ENCODE measurements around the gene SNRNP25. TPM values are rescaled to one million over a fixed set of nuclear protein-coding genes. Genes with fewer than 3 reads are reported as not detected.

The SNRNP25 gene
- total and polyA plus RNA-seq, 2 donors (not counting 3 experiments of a cell fraction or from before 2014, with no cell fraction given): 41.8 to 49.6 TPM

GRCh38 chr16:71540-72401, 18.1 kb downstream of the SNRNP25 start:
- no peak for TF ChIP-seq CTCF (IDR thresholded peaks at IDR 0.05; ENCODE audit: extremely low read depth in 1 of 2, insufficient read depth in 1 of 2, low read depth in 1 of 2, low read length in 2 of 2)
- no peak for TF ChIP-seq POLR2AphosphoS5 (IDR thresholded peaks at IDR 0.05; ENCODE audit: insufficient read depth, low read depth, low read length)
- no peak for TF ChIP-seq GATA2 (IDR thresholded peaks at IDR 0.05; ENCODE audit: insufficient read depth, insufficient read length, low read depth, low read length)
- TF ChIP-seq FOS (IDR thresholded peaks at IDR 0.05; ENCODE audit: borderline replicate concordance, insufficient read depth, low read length): no peak
- no peak for TF ChIP-seq JUN (IDR thresholded peaks at IDR 0.05; ENCODE audit: borderline replicate concordance, insufficient read depth, insufficient read length, low read depth)
- no peak for TF ChIP-seq POLR2A (IDR thresholded peaks at IDR 0.05; ENCODE audit: low read depth, low read length)
- no peak for TF ChIP-seq MYC (IDR thresholded peaks at IDR 0.05; ENCODE audit: low read depth, low read length)
- TF ChIP-seq EZH2 (IDR thresholded peaks at IDR 0.05; ENCODE audit: borderline replicate concordance, low read depth, low read length, severe bottlenecking): no peak
- Histone ChIP-seq H3K9me3 (replicated peaks; ENCODE audit: control insufficient read depth, insufficient read depth, low read length) (no peaks in the 10 kb centered on the region), H3K9me1 (replicated peaks; ENCODE audit: control insufficient read depth, extremely low read depth, insufficient read depth, low read length) (no peaks in the 10 kb centered on the region), H3K27ac (ENCODE audit: insufficient read depth, low read depth, low read length) (peak overlapping the region; percentile 15), H4K20me1 (replicated peaks; ENCODE audit: control insufficient read depth, extremely low read depth, insufficient read depth, low read length) (no peaks in the 10 kb centered on the region), H3K79me2 (ENCODE audit: control insufficient read depth, insufficient read depth, low read length) (peaks cover 40% of the 10 kb centered on the region), H2AFZ (ENCODE audit: low read depth, low read length) (peak overlapping the region; percentile 7), H3K4me3 (replicated peaks in 1 of 3; ENCODE audit: insufficient read depth in 1 of 3, low read depth in 1 of 3, low read length in 3 of 3) (peak overlapping the region; percentile 52 to 64 (median 52)), H3K4me1 (ENCODE audit: control insufficient read depth, extremely low read depth, insufficient read depth, low read length) (peaks cover 24% of the 10 kb centered on the region), H3K27me3 (ENCODE audit: control insufficient read depth in 2 of 2, insufficient read depth in 2 of 2, low read length in 2 of 2) (no peaks in the 10 kb centered on the region), H3K36me3 (ENCODE audit: control insufficient read depth in 2 of 2, extremely low read depth in 1 of 2, insufficient read depth in 2 of 2, low read length in 2 of 2) (no peaks in the 10 kb centered on the region), H3K4me2 (ENCODE audit: insufficient read depth, low read length) (peak overlapping the region; percentile 74), H3K9ac (replicated peaks; ENCODE audit: extremely low read depth, insufficient read depth, low read length) (peak overlapping the region; percentile 48)
- dilution Hi-C loops (cut with MboI; ENCODE audit: extremely low pct_ligation_motif_present, low sequenced_read_pairs): no loop called here
- POLR2A ChIA-PET: no interaction called here
- TSS peak; percentile 49 for BruUV-seq (replicated peaks)
- DNase-seq (ENCODE audit: low read depth, low spot score) (peak; percentile 40), FAIRE-seq (peak; percentile 81)
- intact Hi-C loops (cut with micrococcal nuclease): no loop called here
- CTCF ChIA-PET: interaction anchor here (0.9 to 18.5 kb wide), 4 partner anchors 19 to 290 kb away, joined by 3 to 790 read pairs (median 3); no protein-coding TSS in a partner anchor
